Transverse colon (tissue), 4 donors: Measurements from ENCODE around the gene PAFAH2. TPM values are rescaled to one million over a fixed set of nuclear protein-coding genes. Genes with fewer than 3 reads are reported as not detected.

Experiments used
- DNase-seq: peaks from one replicate; pipeline ENCODE4 v3.0.0-alpha.2; 2019
- H3K27ac ChIP-seq, 4 donors: fragments of 200-600 bp; sonication (generic); 2 replicates each; pipeline ENCODE4 v1.5.1; 2016 to 2018; ENCODE audit warnings: inconsistent platforms in 4 of 4
- H3K27me3 ChIP-seq: fragments of 200-600 bp; sonication (generic); 2 replicates; pipeline ENCODE4 v1.5.1; 2017; ENCODE audit warnings: inconsistent platforms
- H3K36me3 ChIP-seq, 4 donors: fragments of 200-600 bp; sonication (generic); 2 replicates each; pipeline ENCODE4 v1.5.1; 2017 to 2019; ENCODE audit warnings: inconsistent platforms in 4 of 4
- H3K4me1 ChIP-seq, 4 donors: fragments of 200-600 bp; sonication (generic); 2 replicates each; pipeline ENCODE4 v1.5.1; 2017 to 2020; ENCODE audit warnings: inconsistent platforms in 4 of 4
- H3K4me3 ChIP-seq, 4 donors: fragments of 200-600 bp; sonication (generic); 1 replicate in 1 of 4; 2 replicates in 3 of 4; pipeline versions ENCODE4 v1.5.1 to v1.6.1; 2017 to 2019; ENCODE audit warnings: inconsistent platforms in 4 of 4
- H3K9me3 ChIP-seq, 2 donors: fragments of 200-600 bp; sonication (generic); 2 replicates each; pipeline ENCODE4 v1.5.1; 2017 to 2019; ENCODE audit warnings: inconsistent platforms in 2 of 2
- EP300 ChIP-seq: sonication (generic); formaldehyde crosslinking; IDR thresholded peaks from one replicate; pipeline ENCODE4 v1.6.1; 2017; ENCODE audit warnings: antibody characterized with exemption, low read depth
- POLR2A ChIP-seq: fragments of 450-650 bp; IDR thresholded peaks from one replicate; pipeline ENCODE4 v1.6.1; 2016; ENCODE audit warnings: antibody characterized with exemption, mild to moderate bottlenecking, moderate library complexity
- POLR2AphosphoS5 ChIP-seq, 3 donors: sonication (generic); formaldehyde crosslinking; IDR thresholded peaks; one replicate each; pipeline ENCODE4 v1.6.1; 2016; ENCODE audit warnings: antibody characterized with exemption in 3 of 3
- WGBS, 2 donors: methylation state at CpG; one replicate each; pipeline ENCODE4 v1.1.5; 2018; ENCODE audit warnings: low coverage in 1 of 2; 5-methylcytosine and 5-hydroxymethylcytosine counted together
- in situ Hi-C, 4 donors: fragments of 200-750 bp; cut with MboI; loops; one replicate each; pipeline versions ENCODE4 v1.15.0 to v1.15.1; 2017; ENCODE audit warnings: low sequenced_read_pairs in 3 of 4, low pct_ligation_motif_present in 1 of 4, low pct_unique_long_range_greater_than_20kb in 1 of 4
- intact Hi-C: fragments of 100-400 bp; cut with DNase I; formaldehyde crosslinking; loops from one replicate; pipeline ENCODE4 v1.15.1; 2023; ENCODE audit warnings: low total_unique reads
- total RNA-seq, 4 donors: library from RNA; depleted of rRNA; stranded (reverse); fragments of >200 nt; gene quantifications; one replicate each; pipeline ENCODE4 v1.1.0, GENCODE V29; 2016
- TF ChIP-seq, protein P1 (sequence below), 5 experiments: fragments of 200-600 bp in 3 of 5; fragments of 450-650 bp in 2 of 5; sonication (generic) in 3 of 5; IDR thresholded peaks; 1 replicate in 2 of 5; 2 replicates in 3 of 5; pipeline ENCODE4 v1.5.1; 2016 to 2017; ENCODE audit warnings: antibody characterized with exemption in 5 of 5, inconsistent platforms in 3 of 5, mild to moderate bottlenecking in 2 of 5, moderate library complexity in 1 of 5

Gene PAFAH2
- total RNA-seq, 4 donors from 2014 or later: 23.1 to 60.1 (median 38.8) TPM

DNA sequence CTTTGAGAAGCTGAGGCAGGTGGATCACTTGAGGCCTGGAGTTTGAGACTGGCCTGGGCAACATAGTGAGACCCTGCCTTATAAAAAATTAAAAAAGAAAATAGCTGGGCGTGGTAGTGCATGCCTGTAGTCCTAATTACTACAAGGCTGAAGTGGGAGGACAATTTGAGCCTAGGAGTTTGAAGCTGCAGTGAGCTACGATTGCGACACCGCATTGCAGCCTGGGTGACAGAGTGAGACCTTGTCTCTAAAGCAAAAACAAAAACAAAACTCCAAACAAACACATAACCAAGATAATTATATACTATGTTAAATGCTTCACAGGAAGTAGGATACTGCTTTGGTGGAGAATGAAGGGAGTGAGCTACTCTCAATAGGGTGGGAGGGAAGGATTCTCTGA, 5.4 kb upstream of the PAFAH2 start:
- H3K27ac ChIP-seq: no peak overlapping the region
- no peaks in the 10 kb centered on the region for H3K36me3 ChIP-seq
- WGBS, 2 donors: 74 to 76% methylated on average over 4 of the region's 4 CpGs
- H3K27me3 ChIP-seq: no peaks in the 10 kb centered on the region
- in situ Hi-C loops (loop anchor here in 3 of 4 donors (5.0 to 10.0 kb wide), 2 partner anchors 106 to 108 kb away; no protein-coding TSS in a partner anchor), intact Hi-C loops (no loop called here)
- H3K4me3 ChIP-seq: no peak overlapping the region
- no peaks in the 10 kb centered on the region for H3K9me3 ChIP-seq
- DNase-seq: no peak
- no peak for TF ChIP-seq POLR2AphosphoS5 (IDR thresholded peaks at IDR 0.05)
- TF ChIP-seq POLR2A: no peak
- TF ChIP-seq EP300: no peak
- TF ChIP-seq, protein P1, sequence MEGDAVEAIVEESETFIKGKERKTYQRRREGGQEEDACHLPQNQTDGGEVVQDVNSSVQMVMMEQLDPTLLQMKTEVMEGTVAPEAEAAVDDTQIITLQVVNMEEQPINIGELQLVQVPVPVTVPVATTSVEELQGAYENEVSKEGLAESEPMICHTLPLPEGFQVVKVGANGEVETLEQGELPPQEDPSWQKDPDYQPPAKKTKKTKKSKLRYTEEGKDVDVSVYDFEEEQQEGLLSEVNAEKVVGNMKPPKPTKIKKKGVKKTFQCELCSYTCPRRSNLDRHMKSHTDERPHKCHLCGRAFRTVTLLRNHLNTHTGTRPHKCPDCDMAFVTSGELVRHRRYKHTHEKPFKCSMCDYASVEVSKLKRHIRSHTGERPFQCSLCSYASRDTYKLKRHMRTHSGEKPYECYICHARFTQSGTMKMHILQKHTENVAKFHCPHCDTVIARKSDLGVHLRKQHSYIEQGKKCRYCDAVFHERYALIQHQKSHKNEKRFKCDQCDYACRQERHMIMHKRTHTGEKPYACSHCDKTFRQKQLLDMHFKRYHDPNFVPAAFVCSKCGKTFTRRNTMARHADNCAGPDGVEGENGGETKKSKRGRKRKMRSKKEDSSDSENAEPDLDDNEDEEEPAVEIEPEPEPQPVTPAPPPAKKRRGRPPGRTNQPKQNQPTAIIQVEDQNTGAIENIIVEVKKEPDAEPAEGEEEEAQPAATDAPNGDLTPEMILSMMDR (IDR thresholded peaks at IDR 0.05): no peak
- H3K4me1 ChIP-seq: peaks cover 0 to 5% (median 4%) of the 10 kb centered on the region in 4 donors

DNA sequence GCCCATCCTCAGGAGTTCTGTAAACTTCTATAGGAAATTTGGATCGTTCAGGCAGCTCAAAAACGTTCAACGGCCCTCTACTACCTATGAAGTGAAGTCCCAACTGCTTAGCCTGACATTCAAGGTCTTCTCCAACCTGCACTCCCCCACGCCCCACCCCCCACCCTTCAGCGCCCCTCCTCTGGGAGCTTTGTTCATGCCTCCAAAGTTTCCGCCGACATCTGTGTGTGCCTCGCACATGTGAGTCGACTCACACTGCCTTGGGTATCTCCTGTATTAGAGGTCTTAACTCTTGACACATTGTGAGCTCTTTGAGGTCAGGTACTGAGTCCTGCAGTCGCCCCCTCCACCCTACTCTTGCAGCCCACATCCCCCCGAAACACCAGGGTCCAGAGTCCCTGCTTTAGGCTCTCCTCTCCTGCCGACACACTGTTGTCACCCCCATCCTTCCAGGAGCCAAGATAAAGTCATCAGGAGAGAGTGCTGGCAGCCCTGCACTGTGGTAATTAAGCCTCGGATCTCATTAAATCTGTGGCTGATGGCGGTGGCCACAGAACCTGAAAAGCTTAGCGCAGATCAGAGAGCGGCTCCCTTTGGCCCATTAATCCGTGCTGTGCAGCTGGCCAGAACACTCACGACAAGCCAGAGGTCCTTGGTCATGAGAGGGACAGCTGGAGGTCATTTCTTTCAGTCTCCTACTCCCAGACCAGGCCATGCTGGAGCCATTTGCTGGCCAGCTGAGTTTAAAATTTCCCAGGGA, 1.4 kb upstream of the PAFAH2 start:
- 89 to 95% methylated on average over 4 to 18 of the region's 18 CpGs for WGBS, 2 donors
- in situ Hi-C loops: loop anchor here in 1 of 4 donors (5.0 kb wide), 1 partner anchor 102 kb away; no protein-coding TSS in a partner anchor

DNA sequence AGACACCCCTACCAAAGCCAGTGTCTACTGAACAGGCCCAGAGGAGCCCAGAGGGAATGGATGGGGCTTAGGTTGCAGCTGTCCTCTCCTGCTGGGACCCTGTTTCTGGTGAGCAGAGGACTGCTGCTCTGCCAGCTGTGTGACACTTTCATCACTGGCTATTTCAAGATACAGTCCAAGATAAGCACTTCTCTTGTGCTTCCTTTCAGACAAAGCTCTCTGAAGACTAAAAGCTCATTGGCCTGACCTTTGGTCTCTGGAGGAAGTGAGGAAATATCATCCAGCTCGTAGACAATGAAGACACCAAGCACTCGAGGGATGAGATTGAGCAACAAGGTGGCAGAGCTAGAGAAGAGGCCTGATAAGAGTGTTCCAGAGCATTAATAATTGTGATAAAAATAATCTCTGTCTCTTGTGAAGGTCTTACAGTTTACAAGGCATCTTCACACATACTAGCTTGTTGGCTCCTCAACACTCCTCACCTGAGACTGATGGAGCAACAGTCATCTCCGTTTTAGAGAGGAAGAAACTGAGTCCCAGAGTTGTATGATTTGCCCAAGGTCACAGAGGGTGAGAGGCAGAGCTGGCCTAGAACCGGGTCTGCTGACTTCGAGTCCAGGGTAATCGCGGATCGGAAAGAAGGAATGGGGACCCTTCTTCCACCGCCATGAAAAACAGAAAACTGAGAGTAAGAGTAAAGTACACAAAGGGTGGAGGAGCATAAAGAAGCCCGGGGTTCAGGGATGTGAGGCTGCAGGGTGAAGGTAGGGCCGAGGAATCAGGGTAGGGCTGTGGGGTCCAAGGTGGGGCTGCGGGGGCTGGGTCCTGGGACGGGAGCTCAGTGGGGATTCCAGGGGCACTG, 666 bp downstream of the PAFAH2 start:
- intact Hi-C loops: loop anchor here (5.0 kb wide), 1 partner anchor 195 kb away; the partner anchor contains the start of gene SELENON
- H3K4me3 ChIP-seq: peak overlapping the region; percentile 49 to 86 (median 57)
- H3K27ac ChIP-seq: peak overlapping the region; percentile 90 to 96 (median 92)
- TF ChIP-seq, protein P1 (IDR thresholded peaks at IDR 0.05): no peak
- peak; percentile 52 for TF ChIP-seq POLR2A
- no peak for TF ChIP-seq EP300
- peak in 2 of 3 donors; percentile 77 to 78 for TF ChIP-seq POLR2AphosphoS5 (IDR thresholded peaks at IDR 0.05)
- 2 to 3% methylated on average over 10 to 13 of the region's 13 CpGs for WGBS, 2 donors
- peak; percentile 46 for DNase-seq
- in situ Hi-C loops: loop anchor here in 1 of 4 donors (5.0 kb wide), 1 partner anchor 100 kb away; no protein-coding TSS in a partner anchor
- no peaks in the 10 kb centered on the region for H3K27me3 ChIP-seq
- H3K36me3 ChIP-seq: no peaks in the 10 kb centered on the region
- peaks cover 4 to 18% (median 11%) of the 10 kb centered on the region in 4 donors for H3K4me1 ChIP-seq
- H3K9me3 ChIP-seq: no peaks in the 10 kb centered on the region

More for the DNA sequence above, 1.4 kb upstream of the PAFAH2 start:
- DNase-seq: no peak
- no peaks in the 10 kb centered on the region for H3K36me3 ChIP-seq
- no peak for TF ChIP-seq POLR2AphosphoS5 (IDR thresholded peaks at IDR 0.05)
- no peaks in the 10 kb centered on the region for H3K27me3 ChIP-seq
- intact Hi-C loops: loop anchor here (2.0 to 5.0 kb wide), 2 partner anchors 102 to 197 kb away; partner anchors contain the start of gene SELENON
- no peak overlapping the region for H3K27ac ChIP-seq
- no peaks in the 10 kb centered on the region for H3K9me3 ChIP-seq
- H3K4me1 ChIP-seq: peaks cover 4 to 18% (median 11%) of the 10 kb centered on the region in 4 donors
- H3K4me3 ChIP-seq: no peak overlapping the region

DNA sequence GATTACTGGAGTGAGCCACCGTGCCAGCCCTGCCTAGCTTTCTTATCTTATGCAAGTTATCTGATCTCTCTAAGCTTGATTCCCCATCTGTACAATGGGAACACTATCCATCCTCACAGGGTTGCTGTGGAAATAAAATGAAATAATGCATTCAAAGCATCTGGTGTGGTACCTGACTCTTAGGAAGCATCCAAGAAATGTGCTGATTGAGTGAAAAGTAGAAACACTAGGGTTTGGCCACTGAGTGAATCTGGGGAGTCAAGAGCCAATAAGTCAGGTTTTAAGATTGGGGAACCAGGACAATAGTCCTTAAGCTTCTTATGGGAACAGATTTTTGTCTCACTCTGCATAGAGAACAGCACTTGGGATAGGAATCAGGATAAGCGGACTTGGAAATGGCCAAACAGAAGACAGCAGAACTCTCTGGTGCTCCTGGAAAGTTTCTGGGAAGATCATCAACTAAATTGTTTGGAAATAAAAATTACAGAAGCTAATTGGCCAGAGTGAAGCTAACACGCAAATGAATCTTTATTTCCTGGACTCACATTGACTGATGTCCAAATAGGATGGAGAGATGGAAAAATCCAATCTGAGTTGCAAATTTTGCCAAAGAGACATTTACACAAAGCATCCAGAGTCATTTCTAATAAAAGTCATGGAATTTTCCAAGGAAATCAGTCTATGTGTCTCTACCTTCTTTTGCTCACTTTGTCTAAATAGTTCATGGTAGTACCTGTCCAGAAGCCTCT, 3.3 kb downstream of the PAFAH2 start:
- Histone ChIP-seq H3K9me3 (no peaks in the 10 kb centered on the region), H3K4me3 (no peak overlapping the region), H3K36me3 (no peaks in the 10 kb centered on the region), H3K27ac (no peak overlapping the region), H3K27me3 (no peaks in the 10 kb centered on the region), H3K4me1 (peaks cover 4 to 18% (median 11%) of the 10 kb centered on the region in 4 donors)
- TF ChIP-seq, protein P1 (IDR thresholded peaks at IDR 0.05): no peak
- TF ChIP-seq EP300: no peak
- TF ChIP-seq POLR2A: no peak
- WGBS, 2 donors: 92 to 100% methylated on average over 3 of the region's 3 CpGs
- in situ Hi-C loops: loop anchor here in 1 of 4 donors (5.0 kb wide), 1 partner anchor 97 kb away; no protein-coding TSS in a partner anchor
- intact Hi-C loops: loop anchor here (5.0 kb wide), 2 partner anchors 77 to 192 kb away; partner anchors contain the start of gene SELENON
- DNase-seq: no peak
